ENCODE measurements around the gene NHLRC4. TPM values are rescaled to one million over a fixed set of nuclear protein-coding genes. Genes with fewer than 3 reads are reported as not detected.

Gene NHLRC4
- total and polyA plus RNA-seq, 2 donors (not counting 1 experiment from before 2014, with no cell fraction given), result 2.2 to 4.2 TPM

DNA sequence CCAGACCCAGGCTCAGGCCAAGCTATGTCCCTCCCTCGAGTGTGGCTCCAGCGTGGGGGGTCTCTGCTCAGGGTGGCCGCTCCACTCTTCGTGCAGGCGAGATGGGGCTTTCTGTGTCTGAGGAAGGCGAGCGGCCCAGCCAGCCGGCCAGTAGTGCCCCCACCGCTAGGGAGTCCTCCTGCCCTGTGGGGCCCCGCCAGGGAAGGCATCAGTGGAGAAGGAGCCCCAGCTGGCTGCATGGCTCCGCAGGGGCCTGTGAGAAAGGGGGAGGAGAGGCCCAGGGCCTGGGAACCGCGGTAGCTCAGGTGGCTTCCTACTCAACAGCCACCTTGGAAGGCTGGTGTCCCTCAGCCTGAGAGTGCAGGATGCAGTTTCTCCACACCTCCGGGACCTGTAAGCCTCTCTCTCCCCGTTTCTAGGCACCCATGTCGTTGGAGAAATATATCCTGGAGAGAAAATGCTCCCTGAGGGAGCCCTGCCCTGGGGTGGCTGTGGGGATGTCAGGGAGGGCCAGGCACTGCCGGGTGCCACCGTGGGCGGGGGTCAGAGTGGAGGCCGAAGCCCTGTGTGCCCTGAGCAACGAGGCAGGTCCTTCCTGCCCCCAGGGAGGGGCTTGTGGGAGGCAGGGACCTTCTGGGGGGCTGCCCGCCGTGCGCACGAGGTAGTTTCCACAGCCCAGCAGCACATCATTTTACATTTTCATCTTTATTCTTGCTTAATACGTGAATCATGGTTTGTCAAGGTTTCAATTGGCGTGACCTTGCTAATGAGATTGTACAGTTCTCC is 6.3 kb downstream of the NHLRC4 start:
- no peak overlapping the region for H2AFZ ChIP-seq (ENCODE audit: insufficient read depth, low read depth, low read length, poor library complexity, severe bottlenecking)
- Mint-ChIP-seq H3K27me3 (no peaks in the 10 kb centered on the region), H3K4me3 (no peak overlapping the region), H3K4me1 (peaks cover 22% of the 10 kb centered on the region), H3K27ac (no peak overlapping the region), H3K9me3 (ENCODE audit: insufficient read depth) (no peaks in the 10 kb centered on the region)
- TF ChIP-seq CTCF (IDR thresholded peaks at IDR 0.05) (no peak), EZH2 (IDR thresholded peaks at IDR 0.05; ENCODE audit: borderline replicate concordance, insufficient read depth, low read depth, low read length, poor library complexity, severe bottlenecking) (no peak)
- H3K27ac ChIP-seq (ENCODE audit: low read length in 2 of 2), result no peak overlapping the region
- no peak overlapping the region for H3K9ac ChIP-seq (ENCODE audit: low read length)
- no peaks in the 10 kb centered on the region for H4K20me1 ChIP-seq (ENCODE audit: control insufficient read depth, insufficient read depth, low read length, poor library complexity, severe bottlenecking)
- H3K27me3 ChIP-seq (replicated peaks in 1 of 4; ENCODE audit: control extremely low read depth in 1 of 4, control insufficient read depth in 3 of 4, insufficient read depth in 4 of 4, low read length in 3 of 4), result no peaks in the 10 kb centered on the region
- DNase-seq (no peak), ATAC-seq (ENCODE audit: low read depth) (no peak)
- no peak overlapping the region for H3K4me2 ChIP-seq (replicated peaks; ENCODE audit: low read depth, low read length, poor library complexity, severe bottlenecking)
- no peaks in the 10 kb centered on the region for H3K9me3 ChIP-seq (ENCODE audit: control extremely low read depth in 1 of 3, control insufficient read depth in 2 of 3, insufficient read depth in 1 of 3, low read length in 2 of 3)
- H3K79me2 ChIP-seq (ENCODE audit: control insufficient read depth, insufficient read depth, low read length), result peaks cover 11% of the 10 kb centered on the region
- ChIA-PET CTCF (no interaction called here), POLR2A (no interaction called here)
- intact Hi-C loops (cut with micrococcal nuclease), result no loop called here
- peaks cover 0 to 5% of the 10 kb centered on the region in 2 experiments for H3K36me3 ChIP-seq (replicated peaks in 1 of 2; ENCODE audit: control extremely low read depth in 1 of 2, control insufficient read depth in 1 of 2, extremely low read depth in 1 of 2, insufficient read depth in 2 of 2, low read length in 1 of 2)
- 94% methylated on average over 24 of the region's 27 CpGs for WGBS (ENCODE audit: insufficient coverage)
- H3K4me1 ChIP-seq (ENCODE audit: control insufficient read depth in 2 of 2, insufficient read depth in 2 of 2, low read length in 2 of 2), result peaks cover 16 to 25% of the 10 kb centered on the region in 2 donors
- no peak overlapping the region for H3K4me3 ChIP-seq (ENCODE audit: control extremely low read depth in 1 of 5, extremely low read depth in 1 of 5, insufficient read depth in 1 of 5, low read depth in 2 of 5, low read length in 4 of 5)

DNA sequence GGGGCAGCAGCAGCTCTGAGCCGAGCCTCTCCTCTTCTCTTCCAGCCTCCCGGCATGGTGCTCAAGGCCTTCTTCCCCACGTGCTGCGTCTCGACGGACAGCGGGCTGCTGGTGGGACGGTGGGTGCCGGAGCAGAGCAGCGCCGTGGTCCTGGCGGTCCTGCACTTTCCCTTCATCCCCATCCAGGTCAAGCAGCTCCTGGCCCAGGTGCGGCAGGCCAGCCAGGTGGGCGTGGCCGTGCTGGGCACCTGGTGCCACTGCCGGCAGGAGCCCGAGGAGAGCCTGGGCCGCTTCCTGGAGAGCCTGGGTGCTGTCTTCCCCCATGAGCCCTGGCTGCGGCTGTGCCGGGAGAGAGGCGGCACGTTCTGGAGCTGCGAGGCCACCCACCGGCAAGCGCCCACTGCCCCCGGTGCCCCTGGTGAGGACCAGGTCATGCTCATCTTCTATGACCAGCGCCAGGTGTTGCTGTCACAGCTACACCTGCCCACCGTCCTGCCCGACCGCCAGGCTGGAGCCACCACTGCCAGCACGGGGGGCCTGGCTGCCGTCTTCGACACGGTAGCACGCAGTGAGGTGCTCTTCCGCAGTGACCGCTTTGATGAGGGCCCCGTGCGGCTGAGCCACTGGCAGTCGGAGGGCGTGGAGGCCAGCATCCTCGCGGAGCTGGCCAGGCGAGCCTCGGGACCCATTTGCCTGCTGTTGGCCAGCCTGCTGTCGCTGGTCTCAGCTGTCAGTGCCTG is 7.4 kb downstream of the NHLRC4 start:
- CTCF ChIA-PET, result no interaction called here
- Histone ChIP-seq H3K27ac (ENCODE audit: low read length in 2 of 2) (no peak overlapping the region), H3K4me1 (ENCODE audit: control insufficient read depth in 2 of 2, insufficient read depth in 2 of 2, low read length in 2 of 2) (peaks cover 8 to 20% of the 10 kb centered on the region in 2 donors), H3K79me2 (ENCODE audit: control insufficient read depth, insufficient read depth, low read length) (peaks cover 3% of the 10 kb centered on the region), H3K9ac (ENCODE audit: low read length) (no peak overlapping the region), H3K4me3 (ENCODE audit: control extremely low read depth in 1 of 5, extremely low read depth in 1 of 5, insufficient read depth in 1 of 5, low read depth in 2 of 5, low read length in 4 of 5) (no peak overlapping the region), H2AFZ (ENCODE audit: insufficient read depth, low read depth, low read length, poor library complexity, severe bottlenecking) (no peak overlapping the region), H3K9me3 (ENCODE audit: control extremely low read depth in 1 of 3, control insufficient read depth in 2 of 3, insufficient read depth in 1 of 3, low read length in 2 of 3) (no peaks in the 10 kb centered on the region), H3K36me3 (replicated peaks in 1 of 2; ENCODE audit: control extremely low read depth in 1 of 2, control insufficient read depth in 1 of 2, extremely low read depth in 1 of 2, insufficient read depth in 2 of 2, low read length in 1 of 2) (peaks cover 0 to 5% of the 10 kb centered on the region in 2 experiments), H3K4me2 (replicated peaks; ENCODE audit: low read depth, low read length, poor library complexity, severe bottlenecking) (no peak overlapping the region), H4K20me1 (ENCODE audit: control insufficient read depth, insufficient read depth, low read length, poor library complexity, severe bottlenecking) (no peaks in the 10 kb centered on the region), H3K27me3 (replicated peaks in 1 of 4; ENCODE audit: control extremely low read depth in 1 of 4, control insufficient read depth in 3 of 4, insufficient read depth in 4 of 4, low read length in 3 of 4) (no peaks in the 10 kb centered on the region)
- no peak for TF ChIP-seq EZH2 (IDR thresholded peaks at IDR 0.05; ENCODE audit: borderline replicate concordance, insufficient read depth, low read depth, low read length, poor library complexity, severe bottlenecking)
- TF ChIP-seq CTCF (IDR thresholded peaks at IDR 0.05), result no peak
- WGBS (ENCODE audit: insufficient coverage), result 99% methylated on average over 46 of the region's 46 CpGs
- peaks cover 21% of the 10 kb centered on the region for H3K4me1 Mint-ChIP-seq
- ATAC-seq (ENCODE audit: low read depth) (no peak), DNase-seq (no peak)
- no peak overlapping the region for H3K4me3 Mint-ChIP-seq
- H3K27ac Mint-ChIP-seq, result no peak overlapping the region
- POLR2A ChIA-PET, result no interaction called here
- no peaks in the 10 kb centered on the region for H3K9me3 Mint-ChIP-seq (ENCODE audit: insufficient read depth)
- intact Hi-C loops (cut with micrococcal nuclease), result no loop called here
- H3K27me3 Mint-ChIP-seq, result no peaks in the 10 kb centered on the region
